ENCODE data around the gene KCNMB3.
A peak's percentile ranks its signal among the peaks of the same experiment; 100 is the strongest.
"Not testable (repeated sequence)": the region's sequence is repeated elsewhere in the genome, so short reads cannot be mapped to it uniquely, and the experiment has no call there.

KCNMB3 gene

DNA sequence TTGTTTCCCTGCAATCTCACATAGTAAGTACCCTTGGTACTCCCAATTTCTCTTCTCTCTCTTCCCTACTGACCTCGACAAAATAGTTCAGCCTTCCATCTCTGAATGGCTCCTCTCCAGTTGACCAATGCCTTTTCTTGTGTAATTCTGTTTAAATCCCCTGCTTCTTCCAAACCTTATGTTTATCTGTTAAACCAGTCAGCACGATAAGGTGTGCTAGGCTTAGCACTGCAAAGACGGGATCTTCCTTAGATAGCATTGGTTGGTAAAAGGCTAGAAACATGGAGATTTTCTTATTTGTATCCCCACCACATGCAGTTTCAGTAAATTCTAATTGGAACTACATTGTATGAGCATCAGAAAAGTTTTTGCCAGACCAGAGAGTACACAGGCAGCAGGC lies 25.8 kb upstream of the KCNMB3 start:
- no peak for TF ChIP-seq ZNF2 (tag by site-specific recombination; IDR thresholded peaks at IDR 0.05)
- no peak for TF ChIP-seq ZNF510 (tag by site-specific recombination; IDR thresholded peaks at IDR 0.05; ENCODE audit: insufficient replicate concordance)
- no peak for TF ChIP-seq ZNF677 (tag by site-specific recombination; IDR thresholded peaks at IDR 0.05)
- TF ChIP-seq, protein P1, sequence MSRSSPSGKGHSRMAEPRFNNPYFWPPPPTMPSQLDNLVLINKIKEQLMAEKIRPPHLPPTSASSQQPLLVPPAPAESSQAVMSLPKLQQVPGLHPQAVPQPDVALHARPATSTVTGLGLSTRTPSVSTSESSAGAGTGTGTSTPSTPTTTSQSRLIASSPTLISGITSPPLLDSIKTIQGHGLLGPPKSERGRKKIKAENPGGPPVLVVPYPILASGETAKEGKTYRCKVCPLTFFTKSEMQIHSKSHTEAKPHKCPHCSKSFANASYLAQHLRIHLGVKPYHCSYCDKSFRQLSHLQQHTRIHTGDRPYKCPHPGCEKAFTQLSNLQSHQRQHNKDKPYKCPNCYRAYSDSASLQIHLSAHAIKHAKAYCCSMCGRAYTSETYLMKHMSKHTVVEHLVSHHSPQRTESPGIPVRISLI (tag by site-specific recombination; IDR thresholded peaks at IDR 0.05) = no peak
- TF ChIP-seq KLF16 (tag by site-specific recombination; IDR thresholded peaks at IDR 0.05) = no peak
- H3K4me1 ChIP-seq (ENCODE audit: control insufficient read depth, insufficient read depth, low read length) = no peaks in the 10 kb centered on the region
- H3K27ac ChIP-seq (ENCODE audit: extremely low read depth, low read depth, low read length) = no peak overlapping the region
- CTCF ChIA-PET = no interaction called here
- POLR2A ChIA-PET = no interaction called here
- no peaks in the 10 kb centered on the region for H3K9me3 ChIP-seq (ENCODE audit: control insufficient read depth, insufficient read depth, low read depth, low read length)
- H3K36me3 ChIP-seq (ENCODE audit: control insufficient read depth in 2 of 2, insufficient read depth in 1 of 2, low read length in 2 of 2) = no peaks in the 10 kb centered on the region
- no peak overlapping the region for H3K4me3 ChIP-seq (ENCODE audit: low read depth, low read length)

GRCh38 chr3:179276001-179276400 lies 25.1 kb upstream of the KCNMB3 start:
- H3K36me3 ChIP-seq (ENCODE audit: control insufficient read depth in 2 of 2, insufficient read depth in 1 of 2, low read length in 2 of 2) = no peaks in the 10 kb centered on the region
- CTCF ChIA-PET = interaction anchor here (0.6 to 1.0 kb wide), 2 partner anchors 207 to 261 kb away, joined by 3 read pairs; no protein-coding TSS in a partner anchor
- H3K9me3 ChIP-seq (ENCODE audit: control insufficient read depth, insufficient read depth, low read depth, low read length) = no peaks in the 10 kb centered on the region
- H3K27ac ChIP-seq (ENCODE audit: extremely low read depth, low read depth, low read length) = no peak overlapping the region
- no peaks in the 10 kb centered on the region for H3K4me1 ChIP-seq (ENCODE audit: control insufficient read depth, insufficient read depth, low read length)
- POLR2A ChIA-PET = interaction anchor here (0.6 to 0.7 kb wide), 2 partner anchors 13 to 14 kb away, joined by 4 to 10 read pairs; no protein-coding TSS in a partner anchor
- H3K4me3 ChIP-seq (ENCODE audit: low read depth, low read length) = no peak overlapping the region
- TF ChIP-seq ZFP37 (tag by site-specific recombination; IDR thresholded peaks at IDR 0.05) = no peak
- TF ChIP-seq ZNF121 (tag by site-specific recombination; IDR thresholded peaks at IDR 0.05) = no peak
- no peak for TF ChIP-seq KLF9 (tag by site-specific recombination; IDR thresholded peaks at IDR 0.05; ENCODE audit: low read depth)
- no peak for TF ChIP-seq REST (tag by site-specific recombination; IDR thresholded peaks at IDR 0.05)
- TF ChIP-seq GLI2 (tag by site-specific recombination; IDR thresholded peaks at IDR 0.05; ENCODE audit: borderline replicate concordance, low read depth) = no peak
- TF ChIP-seq ZNF488 (tag by site-specific recombination; IDR thresholded peaks at IDR 0.05) = no peak

DNA sequence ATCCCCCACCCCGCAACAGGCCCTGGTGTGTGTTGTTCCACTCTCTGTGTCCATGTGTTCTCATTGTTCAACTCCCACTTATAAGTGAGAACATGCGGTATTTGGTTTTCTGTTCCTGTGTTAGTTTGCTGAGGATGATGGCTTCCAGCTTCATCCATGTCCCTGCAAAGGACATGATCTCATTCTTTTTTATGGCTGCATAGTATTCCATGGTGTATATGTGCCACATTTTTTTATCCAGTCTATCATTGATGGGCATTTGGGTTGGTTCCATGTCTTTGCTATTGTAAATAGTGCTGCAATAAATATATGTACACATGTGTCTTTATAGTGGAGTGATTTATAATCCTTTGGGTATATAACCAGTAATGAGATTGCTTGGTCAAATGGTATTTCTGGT lies 23.5 kb upstream of the KCNMB3 start:
- TF ChIP-seq ZNF146 (tag by site-specific recombination; IDR thresholded peaks at IDR 0.05) = peak; percentile 77
- CTCF ChIA-PET; H3K9me3 ChIP-seq (ENCODE audit: control insufficient read depth, insufficient read depth, low read depth, low read length); H3K4me1 ChIP-seq (ENCODE audit: control insufficient read depth, insufficient read depth, low read length); H3K4me3 ChIP-seq (ENCODE audit: low read depth, low read length); POLR2A ChIA-PET; H3K36me3 ChIP-seq (ENCODE audit: control insufficient read depth in 2 of 2, insufficient read depth in 1 of 2, low read length in 2 of 2); H3K27ac ChIP-seq (ENCODE audit: extremely low read depth, low read depth, low read length): not testable (repeated sequence)

GRCh38 chr3:179272385-179272784 lies 21.5 kb upstream of the KCNMB3 start:
- H3K4me3 ChIP-seq (ENCODE audit: low read depth, low read length) = no peak overlapping the region
- H3K4me1 ChIP-seq (ENCODE audit: control insufficient read depth, insufficient read depth, low read length) = no peaks in the 10 kb centered on the region
- no peaks in the 10 kb centered on the region for H3K36me3 ChIP-seq (ENCODE audit: control insufficient read depth in 2 of 2, insufficient read depth in 1 of 2, low read length in 2 of 2)
- H3K27ac ChIP-seq (ENCODE audit: extremely low read depth, low read depth, low read length) = no peak overlapping the region
- H3K9me3 ChIP-seq (ENCODE audit: control insufficient read depth, insufficient read depth, low read depth, low read length) = no peaks in the 10 kb centered on the region
- TF ChIP-seq KLF10 (tag by site-specific recombination; IDR thresholded peaks at IDR 0.05) = no peak
- TF ChIP-seq ZNF24 (tag by site-specific recombination; IDR thresholded peaks at IDR 0.05) = no peak
- TF ChIP-seq ZNF544 (tag by site-specific recombination; IDR thresholded peaks at IDR 0.05) = no peak
- TF ChIP-seq ZNF670 (tag by site-specific recombination; IDR thresholded peaks at IDR 0.05; ENCODE audit: low read depth) = no peak
- TF ChIP-seq GLI2 (tag by site-specific recombination; IDR thresholded peaks at IDR 0.05; ENCODE audit: borderline replicate concordance, low read depth) = no peak
- TF ChIP-seq ZNF335 (tag by site-specific recombination; conservative IDR thresholded peaks at IDR 0.05) = no peak
- ChIA-PET CTCF (interaction anchor here (0.6 to 1.4 kb wide), 3 partner anchors 24 to 163 kb away, joined by 3 to 4 read pairs (median 3); no protein-coding TSS in a partner anchor), POLR2A (interaction anchor here (0.6 kb wide), 1 partner anchor 14 kb away, joined by 4 read pairs; no protein-coding TSS in a partner anchor)
